GM21786 (cell line): ENCODE measurements around the gene UHRF2.
"Not testable (repeated sequence)": the region's sequence is repeated elsewhere in the genome, so short reads cannot be mapped to it uniquely, and the experiment has no call there.

ENCODE experiments used
- ATAC-seq: cut with Tn5 transposase; IDR thresholded peaks from one replicate; pipeline ENCODE4 v1.9.1; 2021; ENCODE audit not compliant: unreplicated experiment

UHRF2 gene

GRCh38 chr9:6484210-6484609, 71.2 kb downstream of the UHRF2 start:
- ATAC-seq, result no peak

GRCh38 chr9:6488395-6488794, 75.4 kb downstream of the UHRF2 start:
- no peak for ATAC-seq

- ATAC-seq, result no peak
These were observed 76.1 kb downstream of the UHRF2 start for GRCh38 chr9:6489099-6489498.

- ATAC-seq, result no peak
These were observed 77.9 kb downstream of the UHRF2 start for GRCh38 chr9:6490863-6491262.

- ATAC-seq, result no peak
These were observed 82.5 kb downstream of the UHRF2 start for GRCh38 chr9:6495466-6495865.

GRCh38 chr9:6498982-6499381, 86.0 kb downstream of the UHRF2 start:
- no peak for ATAC-seq

- no peak for ATAC-seq
These were observed 88.7 kb downstream of the UHRF2 start for GRCh38 chr9:6501526-6502210.

- ATAC-seq, result no peak
These were observed 89.4 kb downstream of the UHRF2 start for GRCh38 chr9:6502399-6502798.

- ATAC-seq, result no peak
These were observed 93.6 kb downstream of the UHRF2 start for GRCh38 chr9:6506571-6506970.

GRCh38 chr9:6512085-6512657, 99.2 kb downstream of the UHRF2 start:
- ATAC-seq, result no peak

GRCh38 chr9:6522263-6522662, 109.3 kb downstream of the UHRF2 start:
- no peak for ATAC-seq

- ATAC-seq, result no peak
These were observed 112.5 kb downstream of the UHRF2 start for GRCh38 chr9:6525326-6526045.

- ATAC-seq, result no peak
These were observed 122.6 kb downstream of the UHRF2 start for GRCh38 chr9:6535594-6535993.

- no peak for ATAC-seq
These were observed 125.7 kb downstream of the UHRF2 start for GRCh38 chr9:6538666-6539071.

- not testable (repeated sequence) for ATAC-seq
These were observed 129.6 kb downstream of the UHRF2 start for GRCh38 chr9:6542617-6543016.

- no peak for ATAC-seq
These were observed 130.2 kb downstream of the UHRF2 start for GRCh38 chr9:6543204-6543603.

- no peak for ATAC-seq
These were observed 132.2 kb downstream of the UHRF2 start for GRCh38 chr9:6545017-6545691.

- ATAC-seq, result no peak
These were observed 136.3 kb downstream of the UHRF2 start for GRCh38 chr9:6549106-6549800.

GRCh38 chr9:6551136-6551535, 138.1 kb downstream of the UHRF2 start:
- no peak for ATAC-seq

- ATAC-seq, result no peak
These were observed 139.0 kb downstream of the UHRF2 start for GRCh38 chr9:6552033-6552432.

GRCh38 chr9:6552498-6553121, 139.6 kb downstream of the UHRF2 start:
- no peak for ATAC-seq
